HepG2 (cell line): ENCODE results near the gene ZNF142. TPM values are rescaled to one million over a fixed set of nuclear protein-coding genes. Genes with fewer than 3 reads are reported as not detected.

ENCODE experiments used
- CEBPG ChIP-seq: IDR thresholded peaks from 2 replicates; pipeline ENCODE4 v1.6.1; 2016
- CTCF ChIP-seq: sonication (generic); formaldehyde crosslinking; IDR thresholded peaks from 2 replicates; pipeline ENCODE4 v1.5.0; 2020; ENCODE audit warnings: mild to moderate bottlenecking, missing genetic modification reagents, moderate library complexity
- FUBP1 ChIP-seq: sonication (generic); formaldehyde crosslinking; IDR thresholded peaks from 2 replicates; pipeline ENCODE4 v1.5.1; 2020; ENCODE audit warnings: missing genetic modification reagents, mild to moderate bottlenecking, borderline replicate concordance
- IRF2 ChIP-seq: IDR thresholded peaks from 2 replicates; pipeline ENCODE4 v1.6.1; 2018; ENCODE audit warnings: missing genetic modification reagents, missing compliant biosample characterization
- JARID2 ChIP-seq: sonication (generic); formaldehyde crosslinking; IDR thresholded peaks from 2 replicates; pipeline ENCODE4 v1.8.1; 2023; ENCODE audit warnings: missing genetic modification reagents, inconsistent platforms; ENCODE audit not compliant: insufficient replicate concordance
- KDM2A ChIP-seq: sonication (generic); formaldehyde crosslinking; IDR thresholded peaks from 2 replicates; pipeline ENCODE4 v1.4.0; 2020; ENCODE audit warnings: low read depth, missing genetic modification reagents, borderline replicate concordance
- LBX2 ChIP-seq: sonication (generic); formaldehyde crosslinking; IDR thresholded peaks from 2 replicates; pipeline ENCODE4 v1.5.0; 2020; ENCODE audit warnings: missing genetic modification reagents, mild to moderate bottlenecking, borderline replicate concordance
- MAFK ChIP-seq, 2 experiments: IDR thresholded peaks in 1 of 2; conservative IDR thresholded peaks in 1 of 2; 2 replicates each; pipeline ENCODE4 v1.6.1; 2011; ENCODE audit warnings: improper control_type of control experiment in 2 of 2, low read length in 2 of 2
- MXI1 ChIP-seq: IDR thresholded peaks from 3 replicates; pipeline ENCODE4 v1.6.1; 2012; ENCODE audit warnings: low read depth, low read length, inconsistent platforms, borderline replicate concordance
- PHF21A ChIP-seq: sonication (generic); formaldehyde crosslinking; IDR thresholded peaks from 2 replicates; pipeline ENCODE4 v1.5.0; 2020; ENCODE audit warnings: mild to moderate bottlenecking, missing genetic modification reagents
- PHF5A ChIP-seq: IDR thresholded peaks from one replicate; pipeline ENCODE4 v1.6.1; 2018; ENCODE audit warnings: low read depth, missing genetic modification reagents; ENCODE audit not compliant: unreplicated experiment
- ZC3H13 ChIP-seq: sonication (generic); formaldehyde crosslinking; IDR thresholded peaks from 2 replicates; pipeline ENCODE4 v1.8.1; 2023; ENCODE audit warnings: mild to moderate bottlenecking, missing genetic modification reagents, moderate library complexity
- ZFP91 ChIP-seq: sonication (generic); formaldehyde crosslinking; IDR thresholded peaks from 2 replicates; pipeline ENCODE4 v1.9.0; 2022; ENCODE audit warnings: missing genetic modification reagents, mild to moderate bottlenecking, borderline replicate concordance
- ZNF274 ChIP-seq: sonication (generic); formaldehyde crosslinking; IDR thresholded peaks from 2 replicates; pipeline ENCODE4 v1.5.1; 2020; ENCODE audit warnings: mild to moderate bottlenecking, missing genetic modification reagents
- ZNF607 ChIP-seq: sonication (generic); formaldehyde crosslinking; IDR thresholded peaks from 2 replicates; pipeline ENCODE4 v1.5.1; 2020; ENCODE audit warnings: missing genetic modification reagents, mild to moderate bottlenecking, borderline replicate concordance
- ZNF644 ChIP-seq: IDR thresholded peaks from 2 replicates; pipeline ENCODE4 v1.6.1; 2016; ENCODE audit warnings: low read depth
- ZNF660 ChIP-seq: sonication (generic); formaldehyde crosslinking; IDR thresholded peaks from 2 replicates; pipeline ENCODE4 v1.5.1; 2020; ENCODE audit warnings: mild to moderate bottlenecking, low read depth, missing genetic modification reagents, borderline replicate concordance
- ZNF883 ChIP-seq: sonication (generic); formaldehyde crosslinking; IDR thresholded peaks from 2 replicates; pipeline ENCODE4 v1.5.1; 2020; ENCODE audit warnings: mild to moderate bottlenecking, missing genetic modification reagents; ENCODE audit errors: not compliant biosample characterization
- ZSCAN25 ChIP-seq: sonication (generic); formaldehyde crosslinking; IDR thresholded peaks from 2 replicates; pipeline ENCODE4 v1.8.0; 2022; ENCODE audit warnings: mild to moderate bottlenecking, missing genetic modification reagents
- ZXDC ChIP-seq: sonication (generic); formaldehyde crosslinking; IDR thresholded peaks from 2 replicates; pipeline ENCODE4 v1.5.0; 2020; ENCODE audit warnings: mild to moderate bottlenecking, missing genetic modification reagents
- polyA plus RNA-seq, 8 experiments: library from polyadenylated mRNA; depleted of rRNA in 3 of 8; stranded (reverse) in 7 of 8; unstranded in 1 of 8; fragments of >200 nt; fragmentation: Illumina TruSeq in 4 of 8; extraction: Trizol in 4 of 8; gene quantifications; 2 replicates each; pipeline versions ENCODE4 v1.2.1 to v1.2.3, GENCODE V29; 2011 to 2016; ENCODE audit warnings: low read depth in 4 of 8, missing spikeins in 1 of 8, mixed read lengths in 1 of 8; ENCODE audit not compliant: insufficient read depth in 1 of 8
- total RNA-seq, 5 experiments: library from RNA; depleted of rRNA; stranded (reverse); fragments of >200 nt; fragmentation: Illumina TruSeq; extraction: Trizol; gene quantifications; 2 replicates each; pipeline ENCODE4 v1.2.3, GENCODE V29; 2016; ENCODE audit warnings: low read depth in 1 of 5

The ZNF142 gene
- total and polyA plus RNA-seq, 2 of the 13 experiments (the other 11 are each of a cell fraction or from before 2014, with no cell fraction given), result 4.8 to 11.4 TPM

- TF ChIP-seq ZFP91 (peak; percentile 46; the same call in 1 of the 2 replicates), ZNF274 (0 out of 2 replicates have a peak, but pooled peaks have one; percentile 62), FUBP1 (0 out of 2 replicates have a peak, but pooled peaks have one; percentile 23), PHF21A (CRISPR knock-in tag) (peak; percentile 22; the same call in 1 of the 2 replicates), MAFK (conservative IDR thresholded peaks at IDR 0.05 in 1 of 2, IDR thresholded peaks at IDR 0.05 in 1 of 2; ENCODE audit: low read length in 2 of 2) (peak; percentile 7 to 33; a peak in 2 of 4 replicates), KDM2A (CRISPR knock-in tag) (0 out of 2 replicates have a peak, but pooled peaks have one; percentile 26), ZXDC (CRISPR knock-in tag) (0 out of 2 replicates have a peak, but pooled peaks have one; percentile 44), CTCF (CRISPR knock-in tag) (peak; percentile 95), JARID2 (CRISPR knock-in tag) (no peak), LBX2 (CRISPR knock-in tag) (no peak), ZNF644 (CRISPR knock-in tag) (no peak), ZSCAN25 (CRISPR knock-in tag) (0 out of 2 replicates have a peak, but pooled peaks have one; percentile 21), ZC3H13 (peak; percentile 66; the same call in 1 of the 2 replicates), ZNF660 (CRISPR knock-in tag) (no peak), CEBPG (CRISPR knock-in tag) (peak; percentile 35; the same call in 1 of the 2 replicates), PHF5A (CRISPR knock-in tag) (peak; percentile 56), IRF2 (CRISPR knock-in tag) (0 out of 2 replicates have a peak, but pooled peaks have one; percentile 29), ZNF607 (CRISPR knock-in tag) (no peak), MXI1 (0 out of 3 replicates have a peak, but pooled peaks have one; percentile 29), ZNF883 (CRISPR knock-in tag) (peak; percentile 70)
Observed at GRCh38 chr2:218648088-218648786, 11.2 kb downstream of the ZNF142 start (continued).
